IPS-20b (cell line): Measurements from ENCODE around the gene SYDE2.
"Not testable (repeated sequence)": the region's sequence is repeated elsewhere in the genome, so short reads cannot be mapped to it uniquely, and the experiment has no call there.

Source experiments
- H3K27ac ChIP-seq: one replicate; pipeline ENCODE4 v1.5.1; 2013; ENCODE audit warnings: low read length
- H3K27me3 ChIP-seq: 2 replicates; pipeline ENCODE4 v1.6.1; 2013; ENCODE audit warnings: mild to moderate bottlenecking, low read length, inconsistent platforms; ENCODE audit not compliant: insufficient read depth
- H3K36me3 ChIP-seq: 2 replicates; pipeline ENCODE4 v1.6.1; 2013; ENCODE audit warnings: low read depth, mild to moderate bottlenecking, inconsistent platforms, low read length, moderate library complexity; ENCODE audit not compliant: insufficient read depth
- H3K4me1 ChIP-seq: 2 replicates; pipeline ENCODE4 v1.6.1; 2013; ENCODE audit warnings: mild to moderate bottlenecking, control low read depth, inconsistent platforms, low read length, moderate library complexity; ENCODE audit not compliant: insufficient read depth
- H3K4me3 ChIP-seq: 2 replicates; pipeline ENCODE4 v1.5.1; 2013; ENCODE audit warnings: mild to moderate bottlenecking, low read length, inconsistent platforms
- H3K9ac ChIP-seq: 2 replicates; pipeline ENCODE4 v1.6.1; 2013; ENCODE audit warnings: low read depth, mild to moderate bottlenecking, inconsistent platforms, low read length, moderate library complexity
- H3K9me3 ChIP-seq: 2 replicates; pipeline ENCODE4 v1.6.1; 2013; ENCODE audit warnings: mild to moderate bottlenecking, low read depth, low read length, inconsistent platforms; ENCODE audit not compliant: insufficient read depth

Gene SYDE2

GRCh38 chr1:85187021-85187420 is 13.8 kb downstream of the SYDE2 start:
- H3K4me1 ChIP-seq, H3K4me3 ChIP-seq, H3K9ac ChIP-seq, H3K27me3 ChIP-seq, H3K27ac ChIP-seq, H3K9me3 ChIP-seq: not testable (repeated sequence)
- peaks cover 30% of the 10 kb centered on the region for H3K36me3 ChIP-seq

- H3K36me3 ChIP-seq: peaks cover 23% of the 10 kb centered on the region
- H3K9me3 ChIP-seq: no peaks in the 10 kb centered on the region
- H3K27me3 ChIP-seq: no peaks in the 10 kb centered on the region
- H3K9ac ChIP-seq: no peak overlapping the region
- H3K4me3 ChIP-seq: no peak overlapping the region
- no peaks in the 10 kb centered on the region for H3K4me1 ChIP-seq
- no peak overlapping the region for H3K27ac ChIP-seq
Observed at GRCh38 chr1:85184245-85184644, 16.6 kb downstream of the SYDE2 start.

DNA sequence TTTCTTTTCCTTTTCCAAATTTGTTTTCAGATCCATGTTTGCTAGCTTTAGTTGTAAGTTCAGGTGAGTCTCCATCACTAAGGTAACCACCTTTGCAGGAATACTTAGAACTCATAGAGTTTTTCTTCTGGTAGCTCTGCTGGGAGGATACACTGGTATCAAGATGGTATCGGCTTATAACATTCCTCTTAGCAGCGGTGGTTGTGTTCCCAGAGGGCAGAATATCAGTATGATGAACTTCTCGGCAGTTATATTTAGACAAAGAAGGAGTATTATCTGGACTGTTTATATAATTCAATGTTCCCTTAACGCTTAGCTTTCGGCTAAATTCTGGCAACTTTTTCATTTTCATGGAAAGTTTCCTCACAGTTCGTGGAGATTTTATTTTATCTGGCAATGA is 18.1 kb downstream of the SYDE2 start:
- Histone ChIP-seq H3K9ac (no peak overlapping the region), H3K36me3 (peaks cover 15% of the 10 kb centered on the region), H3K4me3 (no peak overlapping the region), H3K27me3 (no peaks in the 10 kb centered on the region), H3K9me3 (no peaks in the 10 kb centered on the region), H3K4me1 (no peaks in the 10 kb centered on the region), H3K27ac (no peak overlapping the region)

- Histone ChIP-seq H3K9ac (no peak overlapping the region), H3K36me3 (peaks cover 15% of the 10 kb centered on the region), H3K27ac (no peak overlapping the region), H3K4me1 (no peaks in the 10 kb centered on the region), H3K27me3 (no peaks in the 10 kb centered on the region), H3K4me3 (no peak overlapping the region), H3K9me3 (no peaks in the 10 kb centered on the region)
Observed at GRCh38 chr1:85180869-85181268, 19.9 kb downstream of the SYDE2 start.

GRCh38 chr1:85179522-85179921 is 21.3 kb downstream of the SYDE2 start:
- Histone ChIP-seq H3K9me3 (no peaks in the 10 kb centered on the region), H3K27me3 (no peaks in the 10 kb centered on the region), H3K4me3 (no peak overlapping the region), H3K27ac (no peak overlapping the region), H3K4me1 (no peaks in the 10 kb centered on the region), H3K36me3 (peaks cover 15% of the 10 kb centered on the region), H3K9ac (no peak overlapping the region)

GRCh38 chr1:85178396-85178795 is 22.4 kb downstream of the SYDE2 start:
- Histone ChIP-seq H3K4me1 (no peaks in the 10 kb centered on the region), H3K4me3 (no peak overlapping the region), H3K36me3 (peaks cover 15% of the 10 kb centered on the region), H3K9ac (no peak overlapping the region), H3K9me3 (no peaks in the 10 kb centered on the region), H3K27me3 (no peaks in the 10 kb centered on the region), H3K27ac (no peak overlapping the region)

DNA sequence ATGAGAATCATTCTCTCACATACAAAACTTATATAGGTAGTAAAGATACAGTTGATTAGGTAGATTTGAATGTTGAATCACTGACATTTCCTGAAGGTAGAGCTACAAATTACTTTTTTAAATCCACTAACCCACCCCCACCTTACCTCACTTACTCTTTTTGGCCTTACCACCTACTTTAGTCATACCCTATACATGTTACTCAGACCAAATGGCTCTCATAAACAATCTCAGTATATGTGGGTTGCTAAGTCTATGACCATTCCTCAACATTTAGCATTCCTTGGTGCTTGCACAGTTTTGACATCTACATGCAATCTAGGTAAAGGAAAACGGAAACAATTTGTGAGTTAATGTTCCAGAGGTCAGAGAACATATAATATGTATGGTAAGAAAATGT is 26.3 kb downstream of the SYDE2 start:
- H3K4me1 ChIP-seq: no peaks in the 10 kb centered on the region
- H3K9me3 ChIP-seq: no peaks in the 10 kb centered on the region
- H3K36me3 ChIP-seq: no peaks in the 10 kb centered on the region
- no peak overlapping the region for H3K9ac ChIP-seq
- no peaks in the 10 kb centered on the region for H3K27me3 ChIP-seq
- H3K4me3 ChIP-seq: no peak overlapping the region
- H3K27ac ChIP-seq: no peak overlapping the region

GRCh38 chr1:85172684-85173337 is 28.0 kb downstream of the SYDE2 start:
- no peak overlapping the region for H3K9ac ChIP-seq
- no peaks in the 10 kb centered on the region for H3K9me3 ChIP-seq
- no peaks in the 10 kb centered on the region for H3K27me3 ChIP-seq
- no peaks in the 10 kb centered on the region for H3K4me1 ChIP-seq
- no peaks in the 10 kb centered on the region for H3K36me3 ChIP-seq
- H3K4me3 ChIP-seq: no peak overlapping the region
- no peak overlapping the region for H3K27ac ChIP-seq

GRCh38 chr1:85171721-85172120 is 29.1 kb downstream of the SYDE2 start:
- H3K27ac ChIP-seq: no peak overlapping the region
- H3K9me3 ChIP-seq: no peaks in the 10 kb centered on the region
- no peaks in the 10 kb centered on the region for H3K4me1 ChIP-seq
- H3K36me3 ChIP-seq: 0 out of 2 replicates have a peak, but pooled peaks cover 2% of the 10 kb centered on the region
- no peaks in the 10 kb centered on the region for H3K27me3 ChIP-seq
- no peak overlapping the region for H3K4me3 ChIP-seq
- H3K9ac ChIP-seq: no peak overlapping the region

GRCh38 chr1:85168884-85169283 is 31.9 kb downstream of the SYDE2 start:
- H3K9ac ChIP-seq: no peak overlapping the region
- H3K27me3 ChIP-seq: no peaks in the 10 kb centered on the region
- no peaks in the 10 kb centered on the region for H3K4me1 ChIP-seq
- peaks cover 10% of the 10 kb centered on the region for H3K36me3 ChIP-seq
- no peaks in the 10 kb centered on the region for H3K9me3 ChIP-seq
- H3K4me3 ChIP-seq: no peak overlapping the region
- no peak overlapping the region for H3K27ac ChIP-seq

DNA sequence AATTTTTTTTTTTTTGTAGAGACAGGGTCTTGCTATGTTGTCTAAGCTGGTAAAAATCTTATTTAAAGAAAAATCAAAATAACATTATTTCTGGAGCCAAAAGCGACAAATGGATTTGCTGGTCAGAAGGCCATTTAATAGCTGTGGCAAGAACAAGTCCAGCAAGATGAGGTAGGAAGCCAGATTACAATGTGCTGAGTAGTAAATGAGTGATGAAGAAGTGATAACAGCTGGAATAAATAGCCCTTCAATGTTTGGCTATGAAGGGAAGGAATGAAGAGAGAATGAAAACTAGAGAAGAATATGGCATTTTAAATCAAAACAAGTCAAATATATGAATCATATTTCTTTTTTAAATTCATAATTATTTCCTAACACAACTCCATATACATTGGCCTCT is 34.5 kb downstream of the SYDE2 start:
- Histone ChIP-seq H3K36me3 (peaks cover 17% of the 10 kb centered on the region), H3K4me3 (no peak overlapping the region), H3K9me3 (no peaks in the 10 kb centered on the region), H3K27me3 (no peaks in the 10 kb centered on the region), H3K27ac (no peak overlapping the region), H3K4me1 (no peaks in the 10 kb centered on the region), H3K9ac (no peak overlapping the region)

- Histone ChIP-seq H3K9me3 (no peaks in the 10 kb centered on the region), H3K9ac (no peak overlapping the region), H3K4me1 (no peaks in the 10 kb centered on the region), H3K27me3 (no peaks in the 10 kb centered on the region), H3K36me3 (0 out of 2 replicates have a peak, but pooled peaks cover 7% of the 10 kb centered on the region), H3K4me3 (no peak overlapping the region), H3K27ac (no peak overlapping the region)
Observed at GRCh38 chr1:85158910-85159309, 41.9 kb downstream of the SYDE2 start.
